H1 (cell line): Measurements from ENCODE around the gene NEUROD4. TPM values are rescaled to one million over a fixed set of nuclear protein-coding genes. Genes with fewer than 3 reads are reported as not detected.

Experiments
- CTCF ChIA-PET: fragments of 300-600 bp; sonication (Branson Sonifier 250); formaldehyde crosslinking; loops from one replicate; lab custom pipeline; 2021; ENCODE audit not compliant: partially characterized antibody; lab: Charles Lee
- POLR2A ChIA-PET: fragments of 300-600 bp; sonication (Branson Sonifier 250); formaldehyde crosslinking; loops from one replicate; lab custom pipeline; 2021; ENCODE audit warnings: inconsistent platforms; ENCODE audit not compliant: partially characterized antibody; lab: Charles Lee
- DNase-seq, 2 experiments: peaks; one replicate each; pipeline versions ENCODE4 v3.0.0 to v3.0.0-alpha.2; 2010 to 2022; ENCODE audit warnings: low spot score in 2 of 2, low read depth in 1 of 2, mixed read lengths in 1 of 2
- FAIRE-seq: peaks from 2 replicates; lab custom pipeline; 2011; peaks lifted over from hg19 to GRCh38; lab: Jason Lieb, UNC
- H2AFZ ChIP-seq: 2 replicates; pipeline ENCODE4 v1.8.1; 2012; ENCODE audit warnings: low read length, inconsistent platforms
- H2AK5ac ChIP-seq: 2 replicates; pipeline ENCODE4 v1.6.1; 2013; ENCODE audit warnings: low read depth, low read length
- H2BK120ac ChIP-seq: replicated peaks from 2 replicates; pipeline ENCODE3; 2013; ENCODE audit warnings: low read depth, low read length, inconsistent platforms
- H2BK12ac ChIP-seq: 2 replicates; pipeline ENCODE4 v1.6.1; 2013; ENCODE audit warnings: low read depth, low read length
- H2BK15ac ChIP-seq: 2 replicates; pipeline ENCODE4 v1.6.1; 2013; ENCODE audit warnings: low read length
- H2BK20ac ChIP-seq: 2 replicates; pipeline ENCODE4 v1.6.1; 2013; ENCODE audit warnings: low read length
- H2BK5ac ChIP-seq: 2 replicates; pipeline ENCODE4 v1.6.1; 2013; ENCODE audit warnings: low read depth, low read length
- H3K14ac ChIP-seq: 2 replicates; pipeline ENCODE4 v1.6.1; 2013; ENCODE audit warnings: inconsistent platforms; ENCODE audit not compliant: insufficient read length
- H3K18ac ChIP-seq: 2 replicates; pipeline ENCODE4 v1.6.1; 2013; ENCODE audit warnings: low read length; ENCODE audit errors: extremely low read depth
- H3K23ac ChIP-seq: 2 replicates; pipeline ENCODE4 v1.6.1; 2013; ENCODE audit warnings: inconsistent platforms; ENCODE audit not compliant: insufficient read length
- H3K23me2 ChIP-seq: 2 replicates; pipeline ENCODE4 v1.6.1; 2013; ENCODE audit warnings: low read depth, low read length
- H3K27ac ChIP-seq: 2 replicates; pipeline ENCODE4 v1.6.1; 2011; ENCODE audit warnings: low read depth, low read length, inconsistent platforms
- H3K27me3 ChIP-seq, 4 experiments: replicated peaks in 1 of 4; 1 replicate in 1 of 4; 2 replicates in 3 of 4; pipeline versions ENCODE4 v1.6.1 to v1.8.1; 2011 to 2013; ENCODE audit warnings: low read length in 3 of 4, mild to moderate bottlenecking in 3 of 4, inconsistent platforms in 2 of 4, mixed read lengths in 2 of 4, moderate library complexity in 1 of 4; ENCODE audit not compliant: control insufficient read depth in 3 of 4, insufficient read depth in 3 of 4; ENCODE audit errors: extremely low read depth in 1 of 4
- H3K36me3 ChIP-seq, 4 experiments: 2 replicates each; pipeline versions ENCODE4 v1.6.1 to v1.8.1; 2011 to 2013; ENCODE audit warnings: mild to moderate bottlenecking in 4 of 4, low read length in 3 of 4, moderate library complexity in 2 of 4, control low read depth in 1 of 4, inconsistent platforms in 1 of 4; ENCODE audit not compliant: insufficient read depth in 4 of 4, control insufficient read depth in 2 of 4
- H3K4ac ChIP-seq: replicated peaks from 2 replicates; pipeline ENCODE3; 2013; ENCODE audit warnings: low read length, low read depth, mixed read lengths, inconsistent platforms; ENCODE audit not compliant: insufficient read length
- H3K4me1 ChIP-seq, 4 experiments: replicated peaks in 1 of 4; 1 replicate in 1 of 4; 2 replicates in 3 of 4; pipeline versions ENCODE4 v1.6.1 to v1.8.1; 2011 to 2013; ENCODE audit warnings: low read length in 3 of 4, inconsistent platforms in 2 of 4, mixed read lengths in 1 of 4; ENCODE audit not compliant: insufficient read depth in 4 of 4, control insufficient read depth in 3 of 4
- H3K4me2 ChIP-seq, 2 experiments: 2 replicates each; pipeline versions ENCODE4 v1.6.1 to v1.8.1; 2011 to 2013; ENCODE audit warnings: low read depth in 2 of 2, low read length in 2 of 2, control low read depth in 1 of 2, inconsistent platforms in 1 of 2, mild to moderate bottlenecking in 1 of 2; ENCODE audit not compliant: insufficient read depth in 1 of 2
- H3K4me3 ChIP-seq, 4 experiments: fragments of 200-600, 300-600 bp in 1 of 4; sonication (generic), shearing (Covaris generic), sonication (Bioruptor Twin) in 1 of 4; 2 replicates each; pipeline versions ENCODE4 v1.5.1 to v1.8.1; 2011 to 2016; ENCODE audit warnings: low read length in 4 of 4, low read depth in 3 of 4, control low read depth in 2 of 4, inconsistent platforms in 2 of 4, mild to moderate bottlenecking in 2 of 4, mixed read lengths in 1 of 4, moderate library complexity in 1 of 4; ENCODE audit not compliant: insufficient read depth in 2 of 4; ENCODE audit errors: extremely low read depth in 1 of 4
- H3K56ac ChIP-seq: replicated peaks from 2 replicates; pipeline ENCODE3; 2013; ENCODE audit warnings: low read depth, mild to moderate bottlenecking, mixed read lengths, low read length, inconsistent platforms; ENCODE audit not compliant: insufficient read length
- H3K79me1 ChIP-seq: 2 replicates; pipeline ENCODE4 v1.6.1; 2013; ENCODE audit warnings: low read depth, low read length, control low read depth
- H3K79me2 ChIP-seq, 2 experiments: 2 replicates each; pipeline versions ENCODE4 v1.6.1 to v1.8.1; 2012 to 2013; ENCODE audit warnings: low read length in 2 of 2, mild to moderate bottlenecking in 2 of 2, inconsistent platforms in 1 of 2; ENCODE audit not compliant: insufficient read depth in 2 of 2, control insufficient read depth in 1 of 2
- H3K9ac ChIP-seq, 4 experiments: replicated peaks in 1 of 4; 1 replicate in 1 of 4; 2 replicates in 3 of 4; pipeline versions ENCODE4 v1.6.1 to v1.8.1; 2011 to 2013; ENCODE audit warnings: low read depth in 3 of 4, low read length in 3 of 4, control low read depth in 2 of 4, mild to moderate bottlenecking in 2 of 4, moderate library complexity in 2 of 4, inconsistent platforms in 1 of 4; ENCODE audit errors: extremely low read depth in 1 of 4
- H3K9me3 ChIP-seq, 2 experiments: 2 replicates each; pipeline versions ENCODE4 v1.6.1 to v1.8.1; 2012 to 2013; ENCODE audit warnings: mild to moderate bottlenecking in 2 of 2, moderate library complexity in 2 of 2, control low read depth in 1 of 2, inconsistent platforms in 1 of 2, low read depth in 1 of 2, low read length in 1 of 2, mixed read lengths in 1 of 2; ENCODE audit not compliant: insufficient read depth in 2 of 2
- H4K20me1 ChIP-seq, 2 experiments: replicated peaks in 1 of 2; 2 replicates each; pipeline versions ENCODE3 to v1.8.1; 2011 to 2013; ENCODE audit warnings: inconsistent platforms in 2 of 2, low read length in 2 of 2, mild to moderate bottlenecking in 1 of 2; ENCODE audit not compliant: insufficient read depth in 2 of 2, control insufficient read depth in 1 of 2
- H4K5ac ChIP-seq: 2 replicates; pipeline ENCODE4 v1.6.1; 2013; ENCODE audit warnings: low read length, low read depth, mixed read lengths, inconsistent platforms; ENCODE audit not compliant: insufficient read length
- H4K8ac ChIP-seq: 2 replicates; pipeline ENCODE4 v1.8.0; 2013; ENCODE audit warnings: mild to moderate bottlenecking, moderate library complexity, low read length, inconsistent platforms; ENCODE audit not compliant: insufficient read depth; ENCODE audit errors: extremely low read depth
- H4K91ac ChIP-seq: replicated peaks from 2 replicates; pipeline ENCODE3; 2013; ENCODE audit warnings: low read length, mixed read lengths, inconsistent platforms; ENCODE audit not compliant: insufficient read length
- RBBP5 ChIP-seq: IDR thresholded peaks from 2 replicates; pipeline ENCODE4 v1.7.1; 2012; ENCODE audit warnings: low read depth, mild to moderate bottlenecking, inconsistent platforms, low read length, moderate library complexity, borderline replicate concordance
- WGBS, 2 experiments: shearing (Covaris generic) in 1 of 2; methylation state at CpG; one replicate each; pipeline versions ENCODE4 v1.1.6 to v1.1.7; 2013 to 2015; ENCODE audit warnings: low lambda C conversion rate in 2 of 2, mixed read lengths in 2 of 2, inconsistent platforms in 1 of 2, low coverage in 1 of 2, missing lambda C conversion rate in 1 of 2; ENCODE audit not compliant: insufficient replicate concordance in 2 of 2, insufficient coverage in 1 of 2, insufficient read length in 1 of 2; ENCODE audit errors: extremely low coverage in 1 of 2, missing lambda C conversion rate in 1 of 2; 5-methylcytosine and 5-hydroxymethylcytosine counted together
- polyA plus RNA-seq, 7 experiments: library from polyadenylated mRNA; depleted of rRNA in 3 of 7; stranded (reverse) in 5 of 7; unstranded in 2 of 7; fragments of >200 nt in 5 of 7; fragments of 200-250 nt in 2 of 7; gene quantifications; 1 replicate in 5 of 7; 2 replicates in 1 of 7; 4 replicates in 1 of 7; pipeline versions ENCODE4 v1.2.1 to v1.2.3, GENCODE V29; 2011 to 2013; ENCODE audit warnings: missing spikeins in 2 of 7, mixed read lengths in 2 of 7
- total RNA-seq: library from RNA; stranded (reverse); fragmentation: NEBNext Ultra II Directional; extraction: Animal tissue kit (Norgen Biotek cat#: 25700); gene quantifications from 2 replicates; pipeline ENCODE4 v1.2.1, GENCODE V29; 2021

NEUROD4 gene
- total and polyA plus RNA-seq, 2 of the 8 experiments (the other 6 are each of a cell fraction or from before 2014, with no cell fraction given), result not detected

GRCh38 chr12:55058082-55058481 lies 38.3 kb downstream of the NEUROD4 start:
- Histone ChIP-seq H3K14ac (no peak overlapping the region), H3K4ac (no peak overlapping the region), H2BK12ac (no peak overlapping the region), H3K18ac (no peak overlapping the region), H4K91ac (no peak overlapping the region), H3K4me3 (no peak overlapping the region), H2AFZ (no peak overlapping the region), H3K23ac (no peak overlapping the region), H2BK120ac (no peak overlapping the region), H3K79me2 (no peaks in the 10 kb centered on the region), H4K5ac (no peak overlapping the region), H3K9ac (no peak overlapping the region), H3K4me2 (no peak overlapping the region), H3K4me1 (peaks cover 0 to 6% (median 0%) of the 10 kb centered on the region in 4 experiments; a peak in 2 of 7 replicates), H3K27me3 (no peaks in the 10 kb centered on the region), H3K56ac (no peak overlapping the region), H4K20me1 (no peaks in the 10 kb centered on the region), H3K27ac (no peak overlapping the region), H3K36me3 (no peaks in the 10 kb centered on the region), H3K9me3 (no peaks in the 10 kb centered on the region), H3K79me1 (no peaks in the 10 kb centered on the region), H4K8ac (no peak overlapping the region), H3K23me2 (no peaks in the 10 kb centered on the region; the same call in 1 of the 2 replicates), H2BK5ac (no peak overlapping the region), H2BK15ac (no peak overlapping the region), H2BK20ac (no peak overlapping the region), H2AK5ac (no peak overlapping the region)
- CTCF ChIA-PET, result interaction anchor here (1.0 to 4.1 kb wide), 5 partner anchors 10 to 65 kb away, joined by 3 to 16 read pairs (median 10); no protein-coding TSS in a partner anchor
- POLR2A ChIA-PET, result no interaction called here
- FAIRE-seq (no peak), DNase-seq (no peak)
- WGBS, 2 experiments, result 80% methylated on average over 1 of the region's 1 CpG; no CpG with 5 or more reads in 1 of the 2 experiments
- TF ChIP-seq RBBP5, result no peak
